Measurements from ENCODE around the gene RIC1.
A peak's percentile ranks its signal among the peaks of the same experiment; 100 is the strongest.
"Not testable (repeated sequence)": the region's sequence is repeated elsewhere in the genome, so short reads cannot be mapped to it uniquely, and the experiment has no call there.

Gene RIC1

DNA sequence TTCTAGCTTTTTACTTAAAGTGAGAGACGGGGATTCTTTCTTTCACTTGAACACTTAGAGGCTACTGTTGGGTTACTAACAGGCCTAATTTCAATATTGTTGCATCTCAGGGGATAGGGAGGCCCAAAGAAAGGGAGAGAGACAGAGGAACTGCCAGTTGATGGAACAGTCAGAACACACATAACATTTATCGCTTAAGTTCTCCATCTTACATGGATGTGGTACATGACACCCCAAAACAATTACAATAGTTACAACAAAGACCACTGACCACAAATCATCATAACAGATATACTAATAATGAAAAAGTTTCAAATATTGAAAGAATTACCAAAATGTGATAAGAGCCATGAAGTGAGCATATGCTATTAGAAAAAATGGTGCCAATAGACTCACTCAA lies 4.3 kb upstream of the RIC1 start:
- DNase-seq (ENCODE audit: low spot score) = no peak

DNA sequence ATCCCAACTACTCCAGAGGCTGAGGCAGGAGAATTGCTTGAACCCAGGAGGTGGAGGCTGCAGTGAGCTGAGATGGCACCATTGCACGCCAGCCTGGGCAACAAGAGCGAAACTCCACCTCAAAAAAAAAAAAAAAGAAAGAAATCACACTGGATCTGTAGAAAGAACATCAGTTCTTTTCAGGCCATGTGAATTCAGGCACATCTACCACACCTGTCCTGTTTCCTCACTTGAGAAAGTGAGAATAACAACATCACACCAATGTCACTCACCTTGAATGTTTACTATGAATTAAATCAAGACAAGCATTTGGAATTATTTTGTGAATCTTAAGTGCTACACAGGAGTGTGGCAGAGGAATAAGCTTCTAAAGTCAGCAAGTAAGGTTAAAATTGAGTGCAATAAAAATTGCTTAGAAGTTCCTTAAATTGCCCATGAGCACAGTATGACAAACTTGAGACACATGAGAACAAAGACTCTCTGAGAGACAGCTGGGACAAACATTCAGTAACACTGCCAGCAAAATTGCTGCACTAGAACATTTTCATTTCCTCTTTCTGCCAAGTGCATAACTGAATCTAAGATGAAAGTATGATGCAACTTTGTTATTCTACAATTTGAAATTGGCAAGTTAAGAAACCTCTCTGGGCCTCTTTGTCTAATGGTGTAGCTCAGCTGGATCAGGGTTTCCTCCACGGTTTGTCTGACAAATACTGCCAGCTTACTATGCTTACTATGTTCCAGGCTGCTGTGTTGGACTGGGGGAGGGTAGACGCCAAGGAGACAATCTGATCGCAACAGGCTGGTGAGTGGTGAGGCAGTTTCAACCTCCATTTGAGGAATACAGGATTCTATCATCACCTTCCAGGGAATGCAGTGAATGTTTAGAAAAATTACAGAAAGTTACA lies 1.9 kb upstream of the RIC1 start:
- peak; percentile 92 for DNase-seq (ENCODE audit: low spot score)

- DNase-seq (ENCODE audit: low spot score) = not testable (repeated sequence)
Measured at GRCh38 chr9:5627686-5628085, 1.2 kb upstream of the RIC1 start.

GRCh38 chr9:5628183-5628529 lies 751 bp upstream of the RIC1 start:
- DNase-seq (ENCODE audit: low spot score) = peak; percentile 59

- DNase-seq (ENCODE audit: low spot score) = no peak
Measured at GRCh38 chr9:5629312-5630080, 589 bp downstream of the RIC1 start.

- DNase-seq (ENCODE audit: low spot score) = peak; percentile 53
Measured at GRCh38 chr9:5630081-5630507, 1.2 kb downstream of the RIC1 start.

DNA sequence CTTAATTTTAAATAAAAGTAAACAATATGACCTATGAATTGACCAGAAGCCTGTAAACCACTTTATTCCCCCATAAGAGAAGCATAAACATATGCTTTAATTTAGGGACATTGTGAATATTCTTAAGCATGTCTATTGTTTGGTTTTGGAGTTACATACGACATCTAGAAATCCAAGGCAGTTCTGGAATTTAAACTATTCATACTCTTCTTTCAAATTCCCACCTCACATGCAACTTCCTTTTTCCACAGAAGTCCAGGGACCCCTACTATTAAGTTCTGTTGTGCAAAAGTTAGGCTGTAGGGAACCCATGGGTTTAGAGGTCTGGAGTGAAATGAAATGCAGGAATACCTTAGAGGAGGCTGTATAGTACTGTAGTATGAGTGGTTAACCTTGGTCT lies 2.1 kb downstream of the RIC1 start:
- no peak for DNase-seq (ENCODE audit: low spot score)

GRCh38 chr9:5632540-5632939 lies 3.6 kb downstream of the RIC1 start:
- DNase-seq (ENCODE audit: low spot score) = no peak

- DNase-seq (ENCODE audit: low spot score) = no peak
Measured at GRCh38 chr9:5633243-5633642, 4.3 kb downstream of the RIC1 start.

DNA sequence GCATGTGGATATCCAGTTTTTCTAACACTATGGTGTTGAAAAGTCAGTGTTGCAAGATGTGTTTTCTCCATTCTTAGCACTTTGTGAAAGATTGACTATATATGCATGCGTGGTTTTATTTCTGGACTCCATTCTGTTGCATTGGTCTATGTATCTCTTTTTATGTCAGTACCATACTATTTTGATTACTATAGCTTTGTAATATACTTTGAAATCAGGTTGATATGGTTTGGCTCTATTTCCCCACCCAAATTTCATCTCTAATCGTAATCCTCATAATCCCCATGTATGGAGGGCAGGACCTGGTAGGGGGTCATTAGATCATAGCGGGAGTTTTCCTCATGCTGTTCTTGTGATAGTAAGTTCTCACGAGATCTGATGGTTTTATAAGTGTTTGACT lies 6.5 kb downstream of the RIC1 start:
- DNase-seq (ENCODE audit: low spot score) = no peak

DNA sequence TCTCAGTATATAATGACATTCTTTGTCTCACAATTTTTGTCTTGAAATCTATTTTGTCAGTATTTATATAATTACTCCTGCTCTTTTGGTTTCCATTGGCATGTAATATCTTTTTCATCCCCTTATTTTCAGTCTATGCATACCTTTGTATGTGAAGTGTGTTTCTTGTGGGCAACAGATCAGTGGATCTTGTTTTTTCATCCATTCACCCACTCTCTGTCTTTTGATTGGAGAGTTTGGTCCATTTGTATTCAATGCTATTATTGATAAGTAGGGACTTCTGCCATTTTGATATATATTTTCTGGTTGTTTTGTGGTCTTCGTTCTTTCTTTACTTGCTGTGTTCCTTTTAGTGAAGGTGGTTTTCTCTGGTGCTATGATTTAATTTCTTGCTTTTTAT lies 10.9 kb downstream of the RIC1 start:
- DNase-seq (ENCODE audit: low spot score) = no peak

DNA sequence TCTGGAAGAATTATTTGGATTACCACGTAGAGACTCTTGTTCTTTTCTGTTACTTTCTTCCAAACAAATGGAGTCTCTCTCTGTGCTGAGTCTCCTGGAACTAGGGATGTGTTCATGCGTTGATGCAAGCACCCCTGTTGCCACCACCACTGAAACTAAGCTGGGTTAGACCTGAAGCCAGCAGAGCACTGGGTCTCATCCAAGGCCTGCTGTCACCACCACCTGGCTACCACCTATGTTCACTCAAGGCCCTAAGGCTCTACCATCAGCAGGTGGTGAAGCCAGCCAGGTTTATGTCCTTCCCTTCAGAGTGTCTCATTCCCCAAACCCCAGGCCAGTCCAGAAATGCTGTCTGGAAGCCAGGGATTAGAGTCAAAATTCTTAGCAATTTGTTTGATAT lies 13.3 kb downstream of the RIC1 start:
- DNase-seq (ENCODE audit: low spot score) = no peak

- no peak for DNase-seq (ENCODE audit: low spot score)
Measured at GRCh38 chr9:5643005-5643624, 14.2 kb downstream of the RIC1 start.

DNA sequence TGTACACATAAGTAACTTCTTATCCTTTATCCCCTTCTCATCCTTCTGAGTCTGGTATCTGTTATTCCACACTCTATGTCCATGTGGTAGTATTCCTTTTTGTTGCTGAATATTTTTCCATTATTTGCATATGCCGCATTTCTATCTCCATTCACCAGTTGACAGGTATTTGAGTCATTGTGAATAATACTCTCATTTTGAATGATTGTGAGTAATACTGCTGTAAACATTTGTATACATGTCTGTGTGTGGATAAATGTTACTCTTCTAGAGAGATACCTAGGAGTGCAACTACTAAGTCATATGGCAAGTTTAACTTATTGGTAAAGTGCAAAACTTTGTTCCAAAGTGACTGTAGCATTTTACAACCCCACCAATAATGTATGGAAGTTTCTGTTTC lies 15.6 kb downstream of the RIC1 start:
- DNase-seq (ENCODE audit: low spot score) = no peak

DNA sequence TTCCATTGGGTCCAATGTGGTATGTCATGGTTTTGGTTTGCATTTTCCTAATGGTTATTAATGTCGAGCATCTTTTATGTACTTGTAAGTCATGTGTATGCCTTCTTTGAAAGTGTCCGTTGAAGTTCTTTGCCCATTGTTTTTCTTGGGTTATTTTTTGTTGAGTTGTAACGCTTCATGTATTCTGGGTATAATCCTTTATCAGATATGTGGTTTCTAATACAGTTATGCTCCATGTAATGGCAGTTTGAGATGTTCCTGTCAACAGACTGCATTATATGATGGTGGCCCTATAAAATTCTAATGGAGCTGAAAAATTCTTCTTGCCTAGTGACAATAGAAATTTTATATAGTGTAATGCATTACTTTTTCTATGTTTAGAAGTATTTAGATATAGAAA lies 17.2 kb downstream of the RIC1 start:
- DNase-seq (ENCODE audit: low spot score) = no peak

DNA sequence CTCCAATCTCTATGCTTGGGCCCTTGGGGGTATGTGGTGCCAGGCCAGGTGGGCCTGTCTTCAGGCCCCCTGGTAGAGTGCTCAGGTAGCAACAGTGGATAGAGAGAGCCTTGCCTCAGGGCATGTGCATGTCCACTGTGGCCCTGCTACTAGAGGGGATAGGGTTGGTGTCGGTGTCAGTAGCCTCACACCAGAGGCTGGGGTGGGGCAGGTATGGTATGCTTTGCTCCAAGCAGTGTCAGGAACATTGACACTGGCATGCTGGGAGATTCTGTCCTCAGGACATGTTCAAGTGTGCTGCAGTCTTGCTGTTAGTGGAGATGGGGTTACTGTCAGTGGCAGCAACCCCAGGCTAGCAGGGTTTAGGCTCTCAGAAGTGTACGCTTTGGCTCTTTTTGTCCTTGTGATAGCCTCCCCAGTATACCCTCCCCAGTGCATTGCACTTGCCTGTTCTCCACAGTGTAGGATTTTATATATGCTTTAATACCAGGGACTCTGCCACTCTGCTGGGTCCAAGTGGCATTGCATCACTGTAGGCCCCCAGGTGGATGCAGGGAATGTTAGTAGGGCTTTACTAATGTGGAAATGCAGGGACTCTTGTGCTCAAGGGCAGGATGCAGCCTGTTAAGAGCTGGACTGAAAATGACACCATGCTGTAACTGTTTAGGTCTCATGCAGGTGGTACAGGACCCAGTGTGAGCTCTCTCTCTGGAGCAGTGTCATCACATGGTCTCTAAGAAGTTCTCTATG lies 21.6 kb downstream of the RIC1 start:
- no peak for DNase-seq (ENCODE audit: low spot score)

GRCh38 chr9:5651246-5651645 lies 22.3 kb downstream of the RIC1 start:
- no peak for DNase-seq (ENCODE audit: low spot score)

GRCh38 chr9:5652821-5653220 lies 23.9 kb downstream of the RIC1 start:
- DNase-seq (ENCODE audit: low spot score) = no peak

DNA sequence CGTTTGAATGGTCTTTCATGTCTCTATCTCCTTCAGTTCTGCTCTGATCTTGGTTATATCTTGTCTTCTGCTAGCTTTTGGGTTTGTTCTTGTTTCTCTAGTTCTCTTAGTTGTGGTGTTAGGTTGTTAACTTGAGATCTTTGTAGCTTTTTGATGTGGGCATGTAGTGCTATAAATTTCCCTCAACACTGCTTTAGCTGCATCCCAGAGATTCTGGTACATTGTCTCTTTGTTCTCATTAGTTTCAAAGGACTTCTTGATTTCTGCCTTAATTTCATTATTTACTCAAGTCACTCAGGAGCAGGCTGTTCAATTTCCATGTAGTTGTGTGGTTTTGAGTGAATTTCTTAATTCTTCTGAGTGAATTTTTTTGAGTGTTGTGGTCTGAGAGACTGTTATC lies 33.9 kb downstream of the RIC1 start:
- DNase-seq (ENCODE audit: low spot score) = not testable (repeated sequence)

DNA sequence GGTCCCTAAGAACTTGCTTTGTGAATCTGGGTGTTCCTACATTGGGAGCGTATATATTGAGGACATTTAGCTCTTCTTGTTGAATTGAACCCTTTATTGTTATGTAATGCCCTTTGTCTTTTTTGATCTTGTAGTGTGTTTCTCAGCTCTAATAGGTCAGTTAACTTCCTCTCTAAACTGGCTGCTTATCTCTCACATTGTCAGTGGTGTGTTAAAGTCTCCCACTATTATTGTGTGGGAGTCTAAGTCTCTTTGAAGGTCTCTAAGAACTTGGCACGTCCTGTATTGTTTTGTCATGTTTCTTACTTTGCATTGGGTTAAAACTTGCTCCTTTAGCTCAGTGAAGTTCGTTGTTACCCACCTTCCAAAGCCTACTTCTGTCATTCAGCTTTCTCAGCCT lies 36.2 kb downstream of the RIC1 start:
- DNase-seq (ENCODE audit: low spot score) = no peak

- no peak for DNase-seq (ENCODE audit: low spot score)
Measured at GRCh38 chr9:5667391-5667790, 38.5 kb downstream of the RIC1 start.

DNA sequence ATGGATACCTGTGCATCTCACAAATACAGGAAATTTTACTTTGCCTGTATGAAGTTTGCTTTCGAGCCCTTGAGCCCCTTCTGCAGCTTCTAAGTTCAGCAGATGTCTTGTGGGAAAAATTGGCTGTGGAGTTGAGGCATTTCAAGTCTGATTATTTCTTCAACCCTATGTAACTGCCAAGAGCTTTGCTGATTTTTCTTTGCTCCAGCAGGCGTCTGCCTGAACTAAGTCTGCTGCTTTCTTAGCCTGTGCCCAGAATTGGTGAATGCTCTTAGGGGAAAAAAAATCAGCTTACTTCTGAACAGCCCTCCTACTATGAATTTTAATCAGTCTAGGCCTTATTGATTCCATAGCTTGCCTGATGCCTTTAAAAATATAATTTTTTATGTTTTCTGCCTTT lies 41.2 kb downstream of the RIC1 start:
- DNase-seq (ENCODE audit: low spot score) = peak; percentile 34

Measured in pons (tissue), 1 donor.